Measurements from ENCODE around the gene RSPH3. TPM values are rescaled to one million over a fixed set of nuclear protein-coding genes. Genes with fewer than 3 reads are reported as not detected.

Gene RSPH3
- total RNA-seq, 1 experiment from 2014 or later, result 16.6 TPM

DNA sequence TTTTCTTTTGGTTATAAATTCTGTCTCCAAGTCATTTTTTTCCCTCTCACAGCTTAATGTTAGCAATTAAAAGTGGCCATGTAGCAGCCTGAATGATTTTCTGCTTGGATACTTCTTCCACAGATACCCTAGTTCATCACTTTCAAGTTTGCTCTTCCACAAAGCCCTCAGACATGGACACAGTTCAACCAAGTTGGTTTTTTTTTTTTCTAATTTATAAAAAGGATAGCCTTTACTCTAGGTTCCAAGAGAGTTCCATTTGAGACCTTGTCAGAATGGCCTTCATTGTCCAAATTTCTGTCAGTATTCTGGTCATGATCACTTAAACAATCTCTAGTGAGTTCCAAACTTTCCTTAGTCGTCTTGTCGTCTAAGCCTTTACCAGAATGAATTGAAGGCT lies 40.0 kb downstream of the RSPH3 start:
- no peak overlapping the region for H2AFZ ChIP-seq
- H3K79me2 ChIP-seq (ENCODE audit: low read depth), result no peaks in the 10 kb centered on the region
- H3F3A ChIP-seq (ENCODE audit: insufficient read depth, low read depth), result peaks cover under 1% of the 10 kb centered on the region; the same call in 1 of the 2 replicates
- DNase-seq, result no peak
- H3K36me3 ChIP-seq (ENCODE audit: low read depth), result no peaks in the 10 kb centered on the region
- TF ChIP-seq, protein P1, sequence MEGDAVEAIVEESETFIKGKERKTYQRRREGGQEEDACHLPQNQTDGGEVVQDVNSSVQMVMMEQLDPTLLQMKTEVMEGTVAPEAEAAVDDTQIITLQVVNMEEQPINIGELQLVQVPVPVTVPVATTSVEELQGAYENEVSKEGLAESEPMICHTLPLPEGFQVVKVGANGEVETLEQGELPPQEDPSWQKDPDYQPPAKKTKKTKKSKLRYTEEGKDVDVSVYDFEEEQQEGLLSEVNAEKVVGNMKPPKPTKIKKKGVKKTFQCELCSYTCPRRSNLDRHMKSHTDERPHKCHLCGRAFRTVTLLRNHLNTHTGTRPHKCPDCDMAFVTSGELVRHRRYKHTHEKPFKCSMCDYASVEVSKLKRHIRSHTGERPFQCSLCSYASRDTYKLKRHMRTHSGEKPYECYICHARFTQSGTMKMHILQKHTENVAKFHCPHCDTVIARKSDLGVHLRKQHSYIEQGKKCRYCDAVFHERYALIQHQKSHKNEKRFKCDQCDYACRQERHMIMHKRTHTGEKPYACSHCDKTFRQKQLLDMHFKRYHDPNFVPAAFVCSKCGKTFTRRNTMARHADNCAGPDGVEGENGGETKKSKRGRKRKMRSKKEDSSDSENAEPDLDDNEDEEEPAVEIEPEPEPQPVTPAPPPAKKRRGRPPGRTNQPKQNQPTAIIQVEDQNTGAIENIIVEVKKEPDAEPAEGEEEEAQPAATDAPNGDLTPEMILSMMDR (conservative IDR thresholded peaks at IDR 0.05), result no peak
- no peak for TF ChIP-seq EZH2 (IDR thresholded peaks at IDR 0.05; ENCODE audit: low read depth)
- no peaks in the 10 kb centered on the region for H3K27me3 ChIP-seq (ENCODE audit: insufficient read depth, low read depth)
- H3K27ac ChIP-seq, result no peak overlapping the region
- intact Hi-C loops (cut with micrococcal nuclease; ENCODE audit: unreplicated experiment), result no loop called here
- H4K20me1 ChIP-seq (ENCODE audit: insufficient read depth), result no peaks in the 10 kb centered on the region
- no peak overlapping the region for H3K4me3 ChIP-seq
- POLR2A ChIA-PET (ENCODE audit: unreplicated experiment), result no interaction called here
- peaks cover 4% of the 10 kb centered on the region for H3K4me1 ChIP-seq (replicated peaks; ENCODE audit: insufficient read depth)
- CTCF ChIA-PET, result no interaction called here
- no peak overlapping the region for H3K4me2 ChIP-seq
- no peaks in the 10 kb centered on the region for H3K9me2 ChIP-seq (ENCODE audit: insufficient read depth)
- BruUV-seq (replicated peaks), result no TSS peak
- peaks cover 2% of the 10 kb centered on the region; the same call in 1 of the 2 replicates for H3K9me3 ChIP-seq (ENCODE audit: insufficient read depth, low read depth)

DNA sequence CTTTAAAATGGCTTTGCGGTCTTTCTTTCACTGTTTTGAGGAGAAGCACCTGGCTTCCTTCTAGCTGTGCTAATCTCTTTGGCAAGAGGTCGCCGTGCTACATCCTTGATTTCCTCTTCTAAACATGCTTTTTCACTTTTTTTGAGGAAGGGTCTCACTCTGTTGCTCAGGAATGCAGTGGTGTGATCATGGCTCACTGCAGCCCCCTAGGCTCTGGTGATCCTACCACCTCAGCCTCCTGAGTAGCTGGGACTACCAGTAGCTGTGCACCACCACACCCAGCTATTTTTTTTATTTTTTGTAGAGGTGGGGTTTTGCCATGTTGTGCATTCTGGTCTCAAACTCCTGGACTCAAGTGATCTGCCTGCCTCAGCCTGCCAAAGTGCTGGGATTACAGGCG lies 40.5 kb downstream of the RSPH3 start:
- no peak for TF ChIP-seq EZH2 (IDR thresholded peaks at IDR 0.05; ENCODE audit: low read depth)
- TF ChIP-seq, protein P1 (conservative IDR thresholded peaks at IDR 0.05), result no peak
- Histone ChIP-seq H3K9me2 (ENCODE audit: insufficient read depth) (no peaks in the 10 kb centered on the region), H3K79me2 (ENCODE audit: low read depth) (no peaks in the 10 kb centered on the region), H3K4me2 (no peak overlapping the region), H3K4me1 (replicated peaks; ENCODE audit: insufficient read depth) (peaks cover 9% of the 10 kb centered on the region), H2AFZ (no peak overlapping the region), H3K27me3 (ENCODE audit: insufficient read depth, low read depth) (no peaks in the 10 kb centered on the region), H3K4me3 (no peak overlapping the region), H3K36me3 (ENCODE audit: low read depth) (no peaks in the 10 kb centered on the region), H3F3A (ENCODE audit: insufficient read depth, low read depth) (peaks cover 5% of the 10 kb centered on the region; the same call in 1 of the 2 replicates), H3K9me3 (ENCODE audit: insufficient read depth, low read depth) (peaks cover 2% of the 10 kb centered on the region; the same call in 1 of the 2 replicates), H4K20me1 (ENCODE audit: insufficient read depth) (no peaks in the 10 kb centered on the region), H3K27ac (no peak overlapping the region)
- CTCF ChIA-PET, result no interaction called here
- BruUV-seq (replicated peaks), result no TSS peak
- DNase-seq, result no peak
- POLR2A ChIA-PET (ENCODE audit: unreplicated experiment), result no interaction called here
- intact Hi-C loops (cut with micrococcal nuclease; ENCODE audit: unreplicated experiment), result no loop called here

DNA sequence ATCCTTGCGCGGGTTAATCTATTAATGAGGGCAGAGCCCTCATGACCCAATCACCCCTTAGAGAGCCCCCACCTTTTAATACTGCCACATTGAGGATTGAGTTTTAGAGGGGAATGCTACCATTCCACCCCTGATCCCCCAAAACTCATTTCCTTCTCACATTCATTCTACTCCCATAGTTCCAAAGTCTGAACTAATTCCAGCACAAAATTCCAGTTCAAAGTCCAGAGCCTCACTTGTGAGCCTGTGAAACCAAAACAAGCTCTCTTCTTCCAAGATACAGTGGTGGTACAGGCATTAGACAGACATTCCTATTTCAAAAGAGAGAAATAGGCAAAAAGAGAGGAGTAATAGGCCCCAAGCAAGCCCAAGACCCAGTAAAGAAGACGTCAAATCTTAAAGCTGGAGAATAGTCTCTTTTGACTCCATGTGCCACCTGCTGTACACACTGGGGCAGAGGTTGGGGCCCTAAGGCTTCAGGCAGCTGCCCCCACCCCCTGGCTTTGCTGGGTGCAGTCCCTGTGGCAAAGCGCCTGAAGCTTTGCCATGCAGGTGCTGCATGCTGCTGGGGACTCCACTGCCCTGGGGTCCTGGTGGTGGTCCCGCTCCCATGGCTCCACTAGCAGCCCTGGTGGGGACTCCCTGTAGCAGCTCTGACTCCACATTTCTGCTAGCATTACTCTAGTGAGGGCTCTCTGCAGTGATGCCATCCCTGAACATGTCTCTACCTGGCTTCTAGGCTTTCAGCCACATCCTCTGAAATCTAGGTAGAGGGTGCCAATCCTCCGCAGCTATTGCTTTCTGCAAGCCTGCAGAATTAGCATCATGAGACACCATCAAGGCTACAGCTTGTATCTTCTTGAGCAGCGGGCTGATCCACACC lies 41.3 kb downstream of the RSPH3 start:
- intact Hi-C loops (cut with micrococcal nuclease; ENCODE audit: unreplicated experiment), result no loop called here
- no TSS peak for BruUV-seq (replicated peaks)
- TF ChIP-seq, protein P1 (conservative IDR thresholded peaks at IDR 0.05), result no peak
- no peak for TF ChIP-seq EZH2 (IDR thresholded peaks at IDR 0.05; ENCODE audit: low read depth)
- Histone ChIP-seq H3K79me2 (ENCODE audit: low read depth) (no peaks in the 10 kb centered on the region), H3K27ac (no peak overlapping the region), H3K4me2 (no peak overlapping the region), H4K20me1 (ENCODE audit: insufficient read depth) (no peaks in the 10 kb centered on the region), H3K27me3 (ENCODE audit: insufficient read depth, low read depth) (no peaks in the 10 kb centered on the region), H3K4me3 (no peak overlapping the region), H3F3A (ENCODE audit: insufficient read depth, low read depth) (peaks cover 5% of the 10 kb centered on the region; the same call in 1 of the 2 replicates), H2AFZ (no peak overlapping the region), H3K9me3 (ENCODE audit: insufficient read depth, low read depth) (peaks cover 2% of the 10 kb centered on the region; the same call in 1 of the 2 replicates), H3K4me1 (replicated peaks; ENCODE audit: insufficient read depth) (peaks cover 9% of the 10 kb centered on the region), H3K9me2 (ENCODE audit: insufficient read depth) (no peaks in the 10 kb centered on the region), H3K36me3 (ENCODE audit: low read depth) (no peaks in the 10 kb centered on the region)
- ChIA-PET POLR2A (ENCODE audit: unreplicated experiment) (no interaction called here), CTCF (no interaction called here)
- no peak for DNase-seq

Data from PC-9 (cell line).